ENCODE results near the gene ENTPD8.
"Not testable (repeated sequence)": the region's sequence is repeated elsewhere in the genome, so short reads cannot be mapped to it uniquely, and the experiment has no call there.

Gene ENTPD8

DNA sequence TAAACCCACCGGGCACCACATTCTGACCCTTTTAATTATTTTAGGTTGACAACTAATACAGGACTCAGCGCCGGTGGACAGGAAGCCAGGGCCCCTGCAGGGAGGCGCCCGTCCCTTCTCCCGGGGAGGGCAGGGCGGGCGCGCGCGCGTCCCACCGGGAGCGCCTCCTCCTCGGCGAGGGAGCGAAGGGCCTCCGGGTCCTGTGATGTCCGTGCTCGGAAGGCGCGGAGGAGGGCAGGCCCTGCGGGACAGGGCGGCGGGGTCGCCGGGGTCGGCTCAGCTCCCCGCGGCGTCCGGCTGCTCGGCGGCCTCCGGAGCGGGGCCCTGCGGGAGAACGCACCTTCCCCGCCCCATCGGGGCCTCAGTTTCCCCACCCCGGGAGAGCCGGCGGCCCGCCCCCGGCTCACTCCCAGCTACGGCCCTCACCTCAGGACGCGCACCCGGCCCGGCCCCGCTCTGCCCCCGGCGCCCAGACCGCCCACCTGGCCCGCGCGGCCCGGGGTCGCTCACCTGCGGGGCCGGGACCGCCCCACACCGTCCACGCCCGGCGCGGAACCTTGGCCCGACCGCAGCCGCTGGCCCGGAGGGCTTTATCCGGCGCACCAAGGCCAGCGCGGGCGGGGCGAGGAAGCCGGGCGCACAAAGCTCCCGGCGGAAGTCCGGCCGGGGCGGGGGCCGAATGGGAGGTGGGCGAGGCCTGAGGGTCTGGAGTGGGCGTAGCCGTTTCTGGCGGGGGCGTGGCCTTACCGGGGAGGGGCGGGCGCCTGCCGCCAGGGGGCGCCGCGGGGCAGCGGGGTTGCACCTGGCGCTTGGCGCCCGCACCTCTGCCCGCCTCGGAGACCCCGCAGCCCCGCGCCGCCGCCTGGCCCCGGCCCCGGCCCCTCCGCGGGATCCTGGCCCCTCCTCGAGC, 18.3 kb downstream of the ENTPD8 start, which contains the start of the genes EXD3 and NOXA1:
Gene EXD3, minus strand, starts transcription at position 559 of the 910 bp plus-strand sequence. CDS start 27,805 bp downstream, outside the sequence.
Gene NOXA1, plus strand, starts transcription at position 790 of the 910 bp plus-strand sequence. CDS start 137 bp downstream, outside the sequence.
- in situ Hi-C loops (cut with HindIII; ENCODE audit: low pct_ligation_motif_present, low pct_unique_long_range_greater_than_20kb, low sequenced_read_pairs), result no loop called here

GRCh38 chr9:137421838-137422603, 19.1 kb downstream of the ENTPD8 start:
- in situ Hi-C loops (cut with HindIII; ENCODE audit: low pct_ligation_motif_present, low pct_unique_long_range_greater_than_20kb, low sequenced_read_pairs), result no loop called here
- DNase-seq, result no peak

More for the DNA sequence above, 18.3 kb downstream of the ENTPD8 start, which contains the start of the genes EXD3 and NOXA1:
- DNase-seq, result peak; percentile 91

GRCh38 chr9:137417161-137418021, 23.8 kb downstream of the ENTPD8 start:
- in situ Hi-C loops (cut with HindIII; ENCODE audit: low pct_ligation_motif_present, low pct_unique_long_range_greater_than_20kb, low sequenced_read_pairs), result no loop called here
- DNase-seq, result no peak

- in situ Hi-C loops (cut with HindIII; ENCODE audit: low pct_ligation_motif_present, low pct_unique_long_range_greater_than_20kb, low sequenced_read_pairs), result no loop called here
- DNase-seq, result no peak
Observed at GRCh38 chr9:137416563-137417151, 24.5 kb downstream of the ENTPD8 start.

- in situ Hi-C loops (cut with HindIII; ENCODE audit: low pct_ligation_motif_present, low pct_unique_long_range_greater_than_20kb, low sequenced_read_pairs), result no loop called here
Observed at GRCh38 chr9:137416006-137416562, 25.1 kb downstream of the ENTPD8 start.

GRCh38 chr9:137415451-137415850, 25.7 kb downstream of the ENTPD8 start:
- in situ Hi-C loops (cut with HindIII; ENCODE audit: low pct_ligation_motif_present, low pct_unique_long_range_greater_than_20kb, low sequenced_read_pairs), result no loop called here
- DNase-seq, result no peak

More at GRCh38 chr9:137416006-137416562, 25.1 kb downstream of the ENTPD8 start:
- DNase-seq, result no peak

GRCh38 chr9:137412431-137412830, 28.7 kb downstream of the ENTPD8 start:
- in situ Hi-C loops (cut with HindIII; ENCODE audit: low pct_ligation_motif_present, low pct_unique_long_range_greater_than_20kb, low sequenced_read_pairs), result no loop called here
- DNase-seq, result no peak

- in situ Hi-C loops (cut with HindIII; ENCODE audit: low pct_ligation_motif_present, low pct_unique_long_range_greater_than_20kb, low sequenced_read_pairs), result no loop called here
- DNase-seq, result peak; percentile 92
Observed at GRCh38 chr9:137411645-137412380, 29.3 kb downstream of the ENTPD8 start.

DNA sequence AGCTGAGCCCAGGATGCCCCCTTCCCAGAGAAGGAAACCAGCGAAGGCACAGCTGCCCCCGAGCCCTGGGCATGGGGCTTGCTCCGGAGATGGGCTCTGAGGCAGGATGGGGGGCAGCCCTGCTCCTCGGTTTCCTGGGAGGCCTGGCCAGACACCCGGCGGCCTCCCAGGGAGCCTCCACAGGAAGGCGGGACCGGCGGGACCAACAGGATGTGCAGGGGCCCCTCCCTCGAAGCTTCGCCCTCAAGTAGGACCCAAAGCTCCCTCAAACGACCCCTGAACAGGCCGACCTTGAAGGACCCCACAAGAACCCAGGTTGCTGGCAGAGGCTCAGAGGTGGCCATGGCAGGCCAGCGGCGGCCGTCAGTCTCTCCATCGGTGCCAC, 29.9 kb downstream of the ENTPD8 start:
- in situ Hi-C loops (cut with HindIII; ENCODE audit: low pct_ligation_motif_present, low pct_unique_long_range_greater_than_20kb, low sequenced_read_pairs), result no loop called here
- DNase-seq, result peak; percentile 27

- in situ Hi-C loops (cut with HindIII; ENCODE audit: low pct_ligation_motif_present, low pct_unique_long_range_greater_than_20kb, low sequenced_read_pairs), result no loop called here
- DNase-seq, result no peak
Observed at GRCh38 chr9:137410891-137411249, 30.3 kb downstream of the ENTPD8 start.

GRCh38 chr9:137410236-137410890, 30.8 kb downstream of the ENTPD8 start:
- DNase-seq; in situ Hi-C loops (cut with HindIII; ENCODE audit: low pct_ligation_motif_present, low pct_unique_long_range_greater_than_20kb, low sequenced_read_pairs): not testable (repeated sequence)

DNA sequence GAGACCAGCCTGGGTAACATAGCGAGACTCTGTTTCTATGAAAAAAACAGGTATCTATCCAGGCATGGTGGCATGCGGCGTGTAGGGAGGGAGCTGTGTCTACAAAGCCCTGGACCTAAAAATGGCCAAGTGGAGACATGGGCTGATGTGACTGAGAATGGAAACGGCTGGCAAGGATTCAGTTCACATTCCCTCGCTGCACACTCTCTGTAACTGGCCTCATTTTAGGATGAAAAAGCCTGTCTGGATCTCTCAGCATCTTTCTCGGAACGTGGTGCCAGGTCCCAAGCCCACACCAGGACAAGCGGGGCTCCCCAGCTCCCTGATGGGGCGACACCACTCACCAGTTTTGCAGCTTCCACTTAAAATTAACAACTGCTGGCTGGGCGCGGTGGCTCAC, 31.6 kb downstream of the ENTPD8 start:
- in situ Hi-C loops (cut with HindIII; ENCODE audit: low pct_ligation_motif_present, low pct_unique_long_range_greater_than_20kb, low sequenced_read_pairs), result no loop called here
- DNase-seq, result no peak

DNA sequence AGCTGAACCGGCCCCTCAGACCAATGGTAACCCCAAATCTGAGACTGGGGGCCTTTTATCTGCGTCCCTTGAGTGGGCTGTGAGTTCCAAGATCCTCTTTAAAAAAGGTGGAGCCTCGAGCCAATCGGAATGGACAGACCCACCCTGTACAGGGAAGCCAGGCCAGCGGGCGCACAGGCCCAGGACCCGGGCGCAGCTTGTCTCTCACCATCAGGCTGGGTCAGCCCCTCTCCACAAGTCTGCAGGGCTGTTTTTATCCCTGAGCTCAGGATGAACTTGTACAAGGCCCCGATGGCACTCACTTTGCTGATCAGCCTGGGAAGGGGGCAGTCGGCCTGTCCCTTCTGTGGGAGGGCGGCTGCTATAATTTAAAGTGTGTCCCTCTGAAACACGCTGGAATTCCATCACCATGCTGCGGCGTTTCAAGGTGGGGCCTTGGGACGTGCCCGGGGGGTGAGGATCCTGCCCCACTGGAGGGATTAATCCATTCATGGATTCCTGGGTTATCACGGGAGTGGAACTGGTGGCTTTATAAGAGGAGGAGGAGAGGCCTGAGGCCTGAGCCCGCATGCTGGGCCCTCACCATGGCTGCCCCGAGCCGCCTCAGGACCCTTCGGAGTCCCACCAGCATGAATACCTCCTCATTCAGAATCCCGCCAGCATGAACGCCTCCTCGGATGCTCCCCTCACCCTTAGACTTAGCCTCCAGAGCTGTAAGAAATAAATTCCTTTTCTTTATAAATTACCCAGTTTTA, 32.3 kb downstream of the ENTPD8 start:
- in situ Hi-C loops (cut with HindIII; ENCODE audit: low pct_ligation_motif_present, low pct_unique_long_range_greater_than_20kb, low sequenced_read_pairs), result no loop called here
- DNase-seq, result no peak

DNA sequence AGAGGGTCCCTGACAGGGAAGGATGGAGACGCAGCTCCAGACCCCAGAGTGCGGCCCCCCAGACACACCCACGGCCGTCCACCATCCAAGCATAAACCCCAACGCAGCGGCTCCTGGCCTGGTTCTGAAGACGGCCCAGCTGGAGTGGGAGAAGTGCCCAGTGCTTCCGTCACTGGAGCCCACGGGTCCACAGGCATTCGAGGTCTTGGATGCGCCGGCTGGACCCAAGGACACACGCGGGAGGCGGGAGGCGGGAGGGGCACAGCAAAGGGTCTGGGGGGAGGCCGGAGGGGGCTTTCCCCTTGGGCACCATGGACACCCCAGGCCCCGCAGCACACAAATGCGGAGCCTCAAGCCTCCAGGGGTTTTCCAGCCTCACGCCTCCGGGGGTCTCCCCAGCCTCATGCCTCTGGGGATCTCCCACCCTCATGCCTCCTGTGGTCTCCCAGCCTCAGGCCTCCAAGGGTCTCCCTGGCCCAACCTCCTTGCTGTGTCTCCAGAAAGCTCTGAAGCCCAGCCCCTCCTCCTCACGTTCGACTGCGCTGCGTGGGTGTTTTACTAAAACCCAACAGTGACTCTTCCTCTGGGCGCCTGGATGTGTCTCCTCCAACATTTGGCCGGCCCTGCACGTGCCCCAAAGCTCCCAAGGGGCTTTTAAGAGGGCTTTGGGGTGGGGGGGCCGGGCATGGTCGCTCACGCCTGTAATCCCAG, 33.4 kb downstream of the ENTPD8 start:
- in situ Hi-C loops (cut with HindIII; ENCODE audit: low pct_ligation_motif_present, low pct_unique_long_range_greater_than_20kb, low sequenced_read_pairs), result no loop called here

DNA sequence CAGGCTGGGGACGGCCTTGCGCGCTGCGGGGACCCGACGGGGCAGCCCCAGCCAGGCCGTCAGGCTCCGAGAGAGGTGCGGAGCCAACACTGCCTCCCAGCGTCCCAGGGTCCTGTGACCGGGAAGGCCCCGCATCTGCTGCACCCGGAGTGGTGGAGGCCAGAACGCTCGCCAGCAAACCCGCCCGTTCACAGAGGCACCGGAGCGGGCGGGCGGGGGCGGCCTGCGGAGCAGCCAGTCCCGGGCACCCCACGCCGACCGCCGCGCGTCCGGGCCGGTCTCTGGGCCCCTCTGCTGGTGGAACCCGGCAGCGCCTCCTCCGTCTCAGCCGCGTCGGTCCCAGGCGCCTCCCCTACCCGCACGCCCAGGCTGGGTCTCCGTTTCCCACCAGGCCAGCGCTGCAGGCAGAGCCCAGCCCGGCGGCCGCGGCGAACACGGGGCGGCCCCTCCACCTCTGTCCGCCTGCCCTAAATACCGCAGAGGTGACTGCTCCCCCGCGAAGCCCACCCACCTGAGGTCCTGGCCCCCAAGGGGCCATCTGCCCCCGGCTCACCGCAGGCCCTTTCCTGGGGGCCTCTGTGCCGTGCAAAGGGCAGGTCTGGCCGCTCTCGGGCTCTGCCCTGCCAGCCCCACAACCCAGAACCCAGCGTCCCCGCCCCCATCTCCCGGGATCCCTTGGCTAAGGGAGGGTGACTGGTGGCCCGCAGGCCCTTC, 34.1 kb downstream of the ENTPD8 start:
- DNase-seq, result peak; percentile 43

More for the DNA sequence above, 33.4 kb downstream of the ENTPD8 start:
- DNase-seq, result no peak

More for the DNA sequence above, 34.1 kb downstream of the ENTPD8 start:
- in situ Hi-C loops (cut with HindIII; ENCODE audit: low pct_ligation_motif_present, low pct_unique_long_range_greater_than_20kb, low sequenced_read_pairs), result no loop called here

Measured in ACHN (cell line).